KBM-7 (cell line): ENCODE measurements around the gene RIMS3.

Source experiments
- DNase-seq: peaks from one replicate; pipeline ENCODE4 v3.0.0-alpha.2; 2015
- in situ Hi-C: fragments of 300-500 bp; cut with MboI; formaldehyde crosslinking; loops from 2 replicates; pipeline ENCODE4 v1.14.3; 2020; ENCODE audit warnings: low sequenced_read_pairs, low pct_unique_long_range_greater_than_20kb, mixed read lengths

The RIMS3 gene

GRCh38 chr1:40693425-40693824, 27.9 kb upstream of the RIMS3 start:
- no peak for DNase-seq
- in situ Hi-C loops = no loop called here

- in situ Hi-C loops = no loop called here
- no peak for DNase-seq
These were observed 27.0 kb upstream of the RIMS3 start for GRCh38 chr1:40692429-40692895.

GRCh38 chr1:40691538-40692428, 26.3 kb upstream of the RIMS3 start, which contains the start of gene NFYC:
TSS of gene NFYC (plus strand) at chr1:40691704. CDS start at chr1:40738844, 47,140 bp downstream.
- in situ Hi-C loops = no loop called here
- DNase-seq = peak; percentile 97

GRCh38 chr1:40690771-40691537, 25.5 kb upstream of the RIMS3 start:
- no peak for DNase-seq
- in situ Hi-C loops = no loop called here

- no peak for DNase-seq
These were observed 24.3 kb upstream of the RIMS3 start for GRCh38 chr1:40689737-40690136.

GRCh38 chr1:40687661-40688060, 22.2 kb upstream of the RIMS3 start:
- in situ Hi-C loops = no loop called here
- DNase-seq = no peak

More at GRCh38 chr1:40689737-40690136, 24.3 kb upstream of the RIMS3 start:
- in situ Hi-C loops = no loop called here

GRCh38 chr1:40687059-40687458, 21.6 kb upstream of the RIMS3 start:
- in situ Hi-C loops = no loop called here
- DNase-seq = no peak

GRCh38 chr1:40684669-40685068, 19.2 kb upstream of the RIMS3 start:
- DNase-seq = peak; percentile 59
- in situ Hi-C loops = no loop called here

GRCh38 chr1:40679165-40679953, 13.9 kb upstream of the RIMS3 start:
- no peak for DNase-seq
- in situ Hi-C loops = no loop called here

- no peak for DNase-seq
- in situ Hi-C loops = no loop called here
These were observed 11.0 kb upstream of the RIMS3 start for GRCh38 chr1:40676501-40676900.

GRCh38 chr1:40673452-40673851, 8.0 kb upstream of the RIMS3 start:
- in situ Hi-C loops = no loop called here
- DNase-seq = no peak

- DNase-seq = peak; percentile 85
- in situ Hi-C loops = no loop called here
These were observed 3.5 kb upstream of the RIMS3 start for GRCh38 chr1:40668769-40669525.

GRCh38 chr1:40664791-40665190, 691 bp downstream of the RIMS3 start:
- no peak for DNase-seq
- in situ Hi-C loops = no loop called here

- DNase-seq = no peak
- in situ Hi-C loops = no loop called here
These were observed 1.3 kb downstream of the RIMS3 start for GRCh38 chr1:40664167-40664537.

- in situ Hi-C loops = no loop called here
- DNase-seq = no peak
These were observed 1.9 kb downstream of the RIMS3 start for GRCh38 chr1:40663324-40664166.

- in situ Hi-C loops = no loop called here
- DNase-seq = no peak
These were observed 2.6 kb downstream of the RIMS3 start for GRCh38 chr1:40662864-40663263.

- in situ Hi-C loops = no loop called here
These were observed 3.3 kb downstream of the RIMS3 start for GRCh38 chr1:40662151-40662550.

GRCh38 chr1:40661678-40662077, 3.8 kb downstream of the RIMS3 start:
- no peak for DNase-seq
- in situ Hi-C loops = no loop called here

More at GRCh38 chr1:40662151-40662550, 3.3 kb downstream of the RIMS3 start:
- no peak for DNase-seq
